H9 (cell line): ENCODE data around the gene ELANE. TPM values are rescaled to one million over a fixed set of nuclear protein-coding genes. Genes with fewer than 3 reads are reported as not detected.

ENCODE experiments used
- DNase-seq: peaks from one replicate; pipeline ENCODE4 v3.0.0-alpha.2; 2017
- H2AFZ ChIP-seq: one replicate; pipeline ENCODE4 v1.6.1; 2013; ENCODE audit warnings: mild to moderate bottlenecking, low read length, control low read depth, moderate library complexity
- H2AK5ac ChIP-seq: 2 replicates; pipeline ENCODE4 v1.6.1; 2013; ENCODE audit warnings: low read length, control low read depth, mixed read lengths; ENCODE audit not compliant: insufficient read length
- H2BK120ac ChIP-seq: one replicate; pipeline ENCODE4 v1.6.1; 2013; ENCODE audit warnings: low read depth, mild to moderate bottlenecking, low read length, control low read depth, inconsistent platforms; ENCODE audit not compliant: poor library complexity, severe bottlenecking
- H2BK12ac ChIP-seq: 2 replicates; pipeline ENCODE4 v1.6.1; 2013; ENCODE audit warnings: low read length, control low read depth, mixed read lengths, low read depth; ENCODE audit not compliant: insufficient read length
- H2BK15ac ChIP-seq: 2 replicates; pipeline ENCODE4 v1.6.1; 2013; ENCODE audit warnings: low read depth, low read length, control low read depth
- H2BK20ac ChIP-seq: one replicate; pipeline ENCODE4 v1.6.1; 2013; ENCODE audit warnings: low read depth, mild to moderate bottlenecking, low read length, control low read depth, inconsistent platforms; ENCODE audit not compliant: poor library complexity, severe bottlenecking
- H2BK5ac ChIP-seq: 2 replicates; pipeline ENCODE4 v1.6.1; 2013; ENCODE audit warnings: low read length, control low read depth, mixed read lengths; ENCODE audit not compliant: insufficient read length
- H3K14ac ChIP-seq: 2 replicates; pipeline ENCODE4 v1.6.1; 2013; ENCODE audit warnings: low read length, control low read depth; ENCODE audit not compliant: insufficient read depth
- H3K18ac ChIP-seq: 2 replicates; pipeline ENCODE4 v1.6.1; 2013; ENCODE audit warnings: low read depth, mild to moderate bottlenecking, mixed read lengths, low read length, control low read depth; ENCODE audit not compliant: insufficient read length
- H3K23ac ChIP-seq: 2 replicates; pipeline ENCODE4 v1.6.1; 2013; ENCODE audit warnings: low read length, control low read depth, mixed read lengths, low read depth; ENCODE audit not compliant: insufficient read length
- H3K23me2 ChIP-seq: 2 replicates; pipeline ENCODE4 v1.6.1; 2013; ENCODE audit warnings: low read depth, mild to moderate bottlenecking, mixed read lengths, low read length, control low read depth; ENCODE audit not compliant: insufficient read length, poor library complexity, severe bottlenecking
- H3K27ac ChIP-seq: 2 replicates; pipeline ENCODE4 v1.5.1; 2013; ENCODE audit warnings: low read length, control low read depth, mixed read lengths, low read depth; ENCODE audit not compliant: insufficient read length
- H3K27me3 ChIP-seq: 2 replicates; pipeline ENCODE4 v1.6.1; 2013; ENCODE audit warnings: low read length, control low read depth, inconsistent platforms; ENCODE audit not compliant: insufficient read depth
- H3K4ac ChIP-seq: 2 replicates; pipeline ENCODE4 v1.6.1; 2013; ENCODE audit warnings: low read depth, mild to moderate bottlenecking, control low read depth, inconsistent platforms, low read length, moderate library complexity
- H3K4me1 ChIP-seq: 2 replicates; pipeline ENCODE4 v1.6.1; 2013; ENCODE audit warnings: low read length, control low read depth, inconsistent platforms; ENCODE audit not compliant: insufficient read depth
- H3K4me2 ChIP-seq: 2 replicates; pipeline ENCODE4 v1.6.1; 2013; ENCODE audit warnings: low read length, control low read depth, mixed read lengths; ENCODE audit not compliant: insufficient read length, insufficient read depth
- H3K56ac ChIP-seq: 2 replicates; pipeline ENCODE4 v1.6.1; 2013; ENCODE audit warnings: low read depth, mild to moderate bottlenecking, mixed read lengths, low read length, control low read depth; ENCODE audit not compliant: insufficient read length
- H3K79me1 ChIP-seq: 2 replicates; pipeline ENCODE4 v1.6.1; 2013; ENCODE audit warnings: low read depth, mild to moderate bottlenecking, moderate library complexity, low read length, control low read depth, inconsistent platforms; ENCODE audit not compliant: insufficient read depth, poor library complexity, severe bottlenecking
- H3K79me2 ChIP-seq: 2 replicates; pipeline ENCODE4 v1.6.1; 2013; ENCODE audit warnings: low read length, control low read depth, inconsistent platforms; ENCODE audit not compliant: insufficient read depth
- H3K9ac ChIP-seq: 2 replicates; pipeline ENCODE4 v1.6.1; 2013; ENCODE audit warnings: low read length, control low read depth, mixed read lengths; ENCODE audit not compliant: insufficient read length; ENCODE audit errors: extremely low read depth
- H3K9me3 ChIP-seq: one replicate; pipeline ENCODE4 v1.6.1; 2013; ENCODE audit warnings: low read depth, low read length, inconsistent platforms; ENCODE audit not compliant: control insufficient read depth
- H3T11ph ChIP-seq: one replicate; pipeline ENCODE4 v1.6.1; 2013; ENCODE audit warnings: mild to moderate bottlenecking, low read length, control low read depth, inconsistent platforms
- H4K20me1 ChIP-seq: one replicate; pipeline ENCODE4 v1.6.1; 2013; ENCODE audit not compliant: control insufficient read depth, insufficient read length, insufficient read depth
- H4K5ac ChIP-seq: 2 replicates; pipeline ENCODE4 v1.6.1; 2013; ENCODE audit warnings: low read depth, mild to moderate bottlenecking, mixed read lengths, low read length, control low read depth; ENCODE audit not compliant: insufficient read length
- H4K8ac ChIP-seq: replicated peaks from 2 replicates; pipeline ENCODE4 v1.6.1; 2013; ENCODE audit warnings: low read length, control low read depth, mixed read lengths, low read depth; ENCODE audit not compliant: insufficient read length
- H4K91ac ChIP-seq: 2 replicates; pipeline ENCODE4 v1.6.1; 2013; ENCODE audit warnings: low read depth, mild to moderate bottlenecking, moderate library complexity, mixed read lengths, low read length, control low read depth; ENCODE audit not compliant: insufficient read length
- H3K27ac Mint-ChIP-seq, 3 experiments: 2 replicates in 2 of 3; 3 replicates in 1 of 3; pipeline ENCODE4 v1.8.0; 2020 to 2021; ENCODE audit warnings: mixed read lengths in 3 of 3, mild to moderate bottlenecking in 1 of 3, moderate library complexity in 1 of 3
- H3K27me3 Mint-ChIP-seq: 2 replicates; pipeline ENCODE4 v1.8.0; 2021; ENCODE audit warnings: low read depth, mild to moderate bottlenecking, moderate library complexity, mixed read lengths
- H3K36me3 Mint-ChIP-seq, 3 experiments: 2 replicates in 2 of 3; 3 replicates in 1 of 3; pipeline ENCODE4 v1.8.0; 2020 to 2021; ENCODE audit warnings: low read depth in 3 of 3, mixed read lengths in 3 of 3; ENCODE audit not compliant: insufficient read depth in 1 of 3
- H3K4me1 Mint-ChIP-seq, 2 experiments: 2 replicates each; pipeline ENCODE4 v1.8.0; 2020; ENCODE audit warnings: mixed read lengths in 2 of 2
- H3K4me3 Mint-ChIP-seq, 2 experiments: 2 replicates in 1 of 2; 3 replicates in 1 of 2; pipeline ENCODE4 v1.8.0; 2020 to 2021; ENCODE audit warnings: mild to moderate bottlenecking in 2 of 2, mixed read lengths in 2 of 2, moderate library complexity in 1 of 2
- H3K9me3 Mint-ChIP-seq, 2 experiments: 2 replicates in 1 of 2; 3 replicates in 1 of 2; pipeline ENCODE4 v1.8.0; 2020; ENCODE audit warnings: mild to moderate bottlenecking in 2 of 2, mixed read lengths in 2 of 2, moderate library complexity in 1 of 2
- CTCF ChIP-seq: fragments of 200-600 bp; sonication (generic); conservative IDR thresholded peaks from 3 replicates; pipeline ENCODE4 v1.8.0; 2021; ENCODE audit warnings: antibody characterized with exemption, mild to moderate bottlenecking
- WGBS: extraction: QIAGEN DNeasy Blood & Tissue Kit; methylation state at CpG from one replicate; pipeline ENCODE4 v1.1.7; 2013; ENCODE audit warnings: missing lambda C conversion rate, low lambda C conversion rate, mixed read lengths; ENCODE audit not compliant: insufficient read length; ENCODE audit errors: extremely low coverage; 5-methylcytosine and 5-hydroxymethylcytosine counted together
- total RNA-seq: library from RNA; stranded (reverse); gene quantifications from 2 replicates; pipeline ENCODE4 v1.2.1, GENCODE V29; 2021

Gene ELANE
- total RNA-seq, 1 experiment from 2014 or later = not detected

DNA sequence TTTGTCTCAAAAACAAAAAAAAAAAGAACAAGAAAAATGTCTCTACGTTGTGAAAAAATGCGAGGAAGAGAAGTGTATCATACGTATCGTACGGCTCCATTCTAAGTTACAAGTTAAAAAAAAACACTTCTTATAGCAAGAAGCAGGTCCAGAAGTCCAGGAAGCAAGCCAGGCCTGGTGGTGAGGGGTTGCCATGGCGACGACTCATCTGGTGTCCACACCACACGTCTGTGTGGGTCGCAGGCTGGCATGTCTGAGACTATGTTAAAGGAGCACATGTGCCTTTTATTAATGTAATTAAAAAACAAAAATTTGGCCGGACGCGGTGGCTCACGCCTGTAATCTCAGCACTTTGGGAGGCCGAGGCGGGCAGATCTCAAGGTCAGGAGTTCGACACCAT lies 35.0 kb downstream of the ELANE start:
- H3K23me2 ChIP-seq = no peaks in the 10 kb centered on the region
- H3K4me1 Mint-ChIP-seq = 0 out of 4 replicates have a peak, but pooled peaks cover 0 to under 1% of the 10 kb centered on the region in 2 experiments
- H3K79me2 ChIP-seq = no peaks in the 10 kb centered on the region; the same call in 1 of the 2 replicates
- H2BK15ac ChIP-seq = no peak overlapping the region
- no peak for TF ChIP-seq CTCF
- H3K27me3 ChIP-seq = no peaks in the 10 kb centered on the region
- no peak overlapping the region for H4K5ac ChIP-seq
- H3K56ac ChIP-seq = no peak overlapping the region
- WGBS = no CpG with 5 or more reads among the region's 16 CpGs
- no peaks in the 10 kb centered on the region for H3K9me3 Mint-ChIP-seq
- H4K8ac ChIP-seq = no peak overlapping the region
- no peak overlapping the region for H4K91ac ChIP-seq
- no peak overlapping the region for H2BK12ac ChIP-seq
- H3K23ac ChIP-seq = no peak overlapping the region
- no peak overlapping the region for H3K27ac ChIP-seq
- no peak for DNase-seq
- H2BK120ac ChIP-seq = no peak overlapping the region
- H3K18ac ChIP-seq = no peak overlapping the region
- H4K20me1 ChIP-seq = peaks cover 2% of the 10 kb centered on the region
- H3K27ac Mint-ChIP-seq = no peak overlapping the region
- H2AFZ ChIP-seq = no peak overlapping the region
- H3K14ac ChIP-seq = no peak overlapping the region
- no peaks in the 10 kb centered on the region for H3K9me3 ChIP-seq
- H3K9ac ChIP-seq = no peak overlapping the region
- H3K4me2 ChIP-seq = no peak overlapping the region
- no peak overlapping the region for H3K4me3 Mint-ChIP-seq
- H2BK20ac ChIP-seq = no peak overlapping the region
- H3K36me3 Mint-ChIP-seq = peaks cover 4 to 51% (median 39%) of the 10 kb centered on the region in 3 experiments; a peak in 6 of 7 replicates
- no peaks in the 10 kb centered on the region for H3K79me1 ChIP-seq
- H2BK5ac ChIP-seq = no peak overlapping the region
- H3T11ph ChIP-seq = no peak overlapping the region
- no peak overlapping the region for H2AK5ac ChIP-seq
- H3K27me3 Mint-ChIP-seq = no peaks in the 10 kb centered on the region
- H3K4ac ChIP-seq = no peak overlapping the region
- H3K4me1 ChIP-seq = no peaks in the 10 kb centered on the region
